H1 (cell line): ENCODE data around the gene TEX264. TPM values are rescaled to one million over a fixed set of nuclear protein-coding genes. Genes with fewer than 3 reads are reported as not detected.

Source experiments
- CTCF ChIA-PET: fragments of 300-600 bp; sonication (Branson Sonifier 250); formaldehyde crosslinking; loops from one replicate; lab custom pipeline; 2021; ENCODE audit not compliant: partially characterized antibody; lab: Charles Lee
- POLR2A ChIA-PET: fragments of 300-600 bp; sonication (Branson Sonifier 250); formaldehyde crosslinking; loops from one replicate; lab custom pipeline; 2021; ENCODE audit warnings: inconsistent platforms; ENCODE audit not compliant: partially characterized antibody; lab: Charles Lee
- DNase-seq, 2 experiments: peaks; one replicate each; pipeline versions ENCODE4 v3.0.0 to v3.0.0-alpha.2; 2010 to 2022; ENCODE audit warnings: low spot score in 2 of 2, low read depth in 1 of 2, mixed read lengths in 1 of 2
- FAIRE-seq: peaks from 2 replicates; lab custom pipeline; 2011; peaks lifted over from hg19 to GRCh38; lab: Jason Lieb, UNC
- H2AFZ ChIP-seq: 2 replicates; pipeline ENCODE4 v1.8.1; 2012; ENCODE audit warnings: low read length, inconsistent platforms
- H2AK5ac ChIP-seq: 2 replicates; pipeline ENCODE4 v1.6.1; 2013; ENCODE audit warnings: low read depth, low read length
- H2BK120ac ChIP-seq: replicated peaks from 2 replicates; pipeline ENCODE3; 2013; ENCODE audit warnings: low read depth, low read length, inconsistent platforms
- H2BK12ac ChIP-seq: 2 replicates; pipeline ENCODE4 v1.6.1; 2013; ENCODE audit warnings: low read depth, low read length
- H2BK15ac ChIP-seq: 2 replicates; pipeline ENCODE4 v1.6.1; 2013; ENCODE audit warnings: low read length
- H2BK20ac ChIP-seq: 2 replicates; pipeline ENCODE4 v1.6.1; 2013; ENCODE audit warnings: low read length
- H2BK5ac ChIP-seq: 2 replicates; pipeline ENCODE4 v1.6.1; 2013; ENCODE audit warnings: low read depth, low read length
- H3K14ac ChIP-seq: 2 replicates; pipeline ENCODE4 v1.6.1; 2013; ENCODE audit warnings: inconsistent platforms; ENCODE audit not compliant: insufficient read length
- H3K18ac ChIP-seq: 2 replicates; pipeline ENCODE4 v1.6.1; 2013; ENCODE audit warnings: low read length; ENCODE audit errors: extremely low read depth
- H3K23ac ChIP-seq: 2 replicates; pipeline ENCODE4 v1.6.1; 2013; ENCODE audit warnings: inconsistent platforms; ENCODE audit not compliant: insufficient read length
- H3K23me2 ChIP-seq: 2 replicates; pipeline ENCODE4 v1.6.1; 2013; ENCODE audit warnings: low read depth, low read length
- H3K27ac ChIP-seq: 2 replicates; pipeline ENCODE4 v1.6.1; 2011; ENCODE audit warnings: low read depth, low read length, inconsistent platforms
- H3K27me3 ChIP-seq, 4 experiments: replicated peaks in 1 of 4; 1 replicate in 1 of 4; 2 replicates in 3 of 4; pipeline versions ENCODE4 v1.6.1 to v1.8.1; 2011 to 2013; ENCODE audit warnings: low read length in 3 of 4, mild to moderate bottlenecking in 3 of 4, inconsistent platforms in 2 of 4, mixed read lengths in 2 of 4, moderate library complexity in 1 of 4; ENCODE audit not compliant: control insufficient read depth in 3 of 4, insufficient read depth in 3 of 4; ENCODE audit errors: extremely low read depth in 1 of 4
- H3K36me3 ChIP-seq, 4 experiments: 2 replicates each; pipeline versions ENCODE4 v1.6.1 to v1.8.1; 2011 to 2013; ENCODE audit warnings: mild to moderate bottlenecking in 4 of 4, low read length in 3 of 4, moderate library complexity in 2 of 4, control low read depth in 1 of 4, inconsistent platforms in 1 of 4; ENCODE audit not compliant: insufficient read depth in 4 of 4, control insufficient read depth in 2 of 4
- H3K4ac ChIP-seq: replicated peaks from 2 replicates; pipeline ENCODE3; 2013; ENCODE audit warnings: low read length, low read depth, mixed read lengths, inconsistent platforms; ENCODE audit not compliant: insufficient read length
- H3K4me1 ChIP-seq, 4 experiments: replicated peaks in 1 of 4; 1 replicate in 1 of 4; 2 replicates in 3 of 4; pipeline versions ENCODE4 v1.6.1 to v1.8.1; 2011 to 2013; ENCODE audit warnings: low read length in 3 of 4, inconsistent platforms in 2 of 4, mixed read lengths in 1 of 4; ENCODE audit not compliant: insufficient read depth in 4 of 4, control insufficient read depth in 3 of 4
- H3K4me2 ChIP-seq, 2 experiments: 2 replicates each; pipeline versions ENCODE4 v1.6.1 to v1.8.1; 2011 to 2013; ENCODE audit warnings: low read depth in 2 of 2, low read length in 2 of 2, control low read depth in 1 of 2, inconsistent platforms in 1 of 2, mild to moderate bottlenecking in 1 of 2; ENCODE audit not compliant: insufficient read depth in 1 of 2
- H3K4me3 ChIP-seq, 4 experiments: fragments of 200-600, 300-600 bp in 1 of 4; sonication (generic), shearing (Covaris generic), sonication (Bioruptor Twin) in 1 of 4; 2 replicates each; pipeline versions ENCODE4 v1.5.1 to v1.8.1; 2011 to 2016; ENCODE audit warnings: low read length in 4 of 4, low read depth in 3 of 4, control low read depth in 2 of 4, inconsistent platforms in 2 of 4, mild to moderate bottlenecking in 2 of 4, mixed read lengths in 1 of 4, moderate library complexity in 1 of 4; ENCODE audit not compliant: insufficient read depth in 2 of 4; ENCODE audit errors: extremely low read depth in 1 of 4
- H3K56ac ChIP-seq: replicated peaks from 2 replicates; pipeline ENCODE3; 2013; ENCODE audit warnings: low read depth, mild to moderate bottlenecking, mixed read lengths, low read length, inconsistent platforms; ENCODE audit not compliant: insufficient read length
- H3K79me1 ChIP-seq: 2 replicates; pipeline ENCODE4 v1.6.1; 2013; ENCODE audit warnings: low read depth, low read length, control low read depth
- H3K79me2 ChIP-seq, 2 experiments: 2 replicates each; pipeline versions ENCODE4 v1.6.1 to v1.8.1; 2012 to 2013; ENCODE audit warnings: low read length in 2 of 2, mild to moderate bottlenecking in 2 of 2, inconsistent platforms in 1 of 2; ENCODE audit not compliant: insufficient read depth in 2 of 2, control insufficient read depth in 1 of 2
- H3K9ac ChIP-seq, 4 experiments: replicated peaks in 1 of 4; 1 replicate in 1 of 4; 2 replicates in 3 of 4; pipeline versions ENCODE4 v1.6.1 to v1.8.1; 2011 to 2013; ENCODE audit warnings: low read depth in 3 of 4, low read length in 3 of 4, control low read depth in 2 of 4, mild to moderate bottlenecking in 2 of 4, moderate library complexity in 2 of 4, inconsistent platforms in 1 of 4; ENCODE audit errors: extremely low read depth in 1 of 4
- H3K9me3 ChIP-seq, 2 experiments: 2 replicates each; pipeline versions ENCODE4 v1.6.1 to v1.8.1; 2012 to 2013; ENCODE audit warnings: mild to moderate bottlenecking in 2 of 2, moderate library complexity in 2 of 2, control low read depth in 1 of 2, inconsistent platforms in 1 of 2, low read depth in 1 of 2, low read length in 1 of 2, mixed read lengths in 1 of 2; ENCODE audit not compliant: insufficient read depth in 2 of 2
- H4K20me1 ChIP-seq, 2 experiments: replicated peaks in 1 of 2; 2 replicates each; pipeline versions ENCODE3 to v1.8.1; 2011 to 2013; ENCODE audit warnings: inconsistent platforms in 2 of 2, low read length in 2 of 2, mild to moderate bottlenecking in 1 of 2; ENCODE audit not compliant: insufficient read depth in 2 of 2, control insufficient read depth in 1 of 2
- H4K5ac ChIP-seq: 2 replicates; pipeline ENCODE4 v1.6.1; 2013; ENCODE audit warnings: low read length, low read depth, mixed read lengths, inconsistent platforms; ENCODE audit not compliant: insufficient read length
- H4K8ac ChIP-seq: 2 replicates; pipeline ENCODE4 v1.8.0; 2013; ENCODE audit warnings: mild to moderate bottlenecking, moderate library complexity, low read length, inconsistent platforms; ENCODE audit not compliant: insufficient read depth; ENCODE audit errors: extremely low read depth
- H4K91ac ChIP-seq: replicated peaks from 2 replicates; pipeline ENCODE3; 2013; ENCODE audit warnings: low read length, mixed read lengths, inconsistent platforms; ENCODE audit not compliant: insufficient read length
- BACH1 ChIP-seq: IDR thresholded peaks from 2 replicates; pipeline ENCODE4 v1.6.1; 2012; ENCODE audit warnings: low read length, improper control_type of control experiment
- CBX5 ChIP-seq: fragments of 300-800, 300-1000 bp; sonication (generic); IDR thresholded peaks from 2 replicates; pipeline ENCODE4 v1.7.1; 2016; ENCODE audit warnings: antibody characterized with exemption, low read length, low read depth
- CBX8 ChIP-seq: fragments of 300-800, 300-1000 bp; sonication (generic); IDR thresholded peaks from 2 replicates; pipeline ENCODE4 v1.7.1; 2016; ENCODE audit warnings: low read depth, low read length, borderline replicate concordance
- CHD2 ChIP-seq: IDR thresholded peaks from 2 replicates; pipeline ENCODE4 v1.6.1; 2012; ENCODE audit warnings: low read length, improper control_type of control experiment
- CTBP2 ChIP-seq: IDR thresholded peaks from 2 replicates; pipeline ENCODE4 v1.7.0; 2011; ENCODE audit warnings: borderline replicate concordance, mild to moderate bottlenecking, moderate library complexity, mixed read lengths, low read length; ENCODE audit not compliant: insufficient read depth, insufficient read length
- KDM4A ChIP-seq: IDR thresholded peaks from one replicate; pipeline ENCODE4 v1.7.1; 2012; ENCODE audit warnings: low read depth, mild to moderate bottlenecking, moderate library complexity, low read length, inconsistent platforms; ENCODE audit not compliant: severe bottlenecking
- NRF1 ChIP-seq: IDR thresholded peaks from 2 replicates; pipeline ENCODE4 v1.6.1; 2011; ENCODE audit warnings: mild to moderate bottlenecking, low read depth, low read length, improper control_type of control experiment
- POLR2AphosphoS5 ChIP-seq: IDR thresholded peaks from 2 replicates; pipeline ENCODE4 v1.6.1; 2011; ENCODE audit warnings: low read depth, low read length
- RNF2 ChIP-seq: fragments of 200-900, 300-1000 bp; sonication (generic); IDR thresholded peaks from 2 replicates; pipeline ENCODE4 v1.7.1; 2016; ENCODE audit warnings: borderline replicate concordance, low read depth, mild to moderate bottlenecking, antibody characterized with exemption, low read length; ENCODE audit not compliant: poor library complexity, severe bottlenecking; ENCODE audit errors: missing control alignments
- TCF12 ChIP-seq: IDR thresholded peaks from 2 replicates; pipeline ENCODE4 v1.6.1; 2011; ENCODE audit warnings: low read depth, mild to moderate bottlenecking, low read length
- WGBS, 2 experiments: shearing (Covaris generic) in 1 of 2; methylation state at CpG; one replicate each; pipeline versions ENCODE4 v1.1.6 to v1.1.7; 2013 to 2015; ENCODE audit warnings: low lambda C conversion rate in 2 of 2, mixed read lengths in 2 of 2, inconsistent platforms in 1 of 2, low coverage in 1 of 2, missing lambda C conversion rate in 1 of 2; ENCODE audit not compliant: insufficient replicate concordance in 2 of 2, insufficient coverage in 1 of 2, insufficient read length in 1 of 2; ENCODE audit errors: extremely low coverage in 1 of 2, missing lambda C conversion rate in 1 of 2; 5-methylcytosine and 5-hydroxymethylcytosine counted together
- polyA plus RNA-seq, 7 experiments: library from polyadenylated mRNA; depleted of rRNA in 3 of 7; stranded (reverse) in 5 of 7; unstranded in 2 of 7; fragments of >200 nt in 5 of 7; fragments of 200-250 nt in 2 of 7; gene quantifications; 1 replicate in 5 of 7; 2 replicates in 1 of 7; 4 replicates in 1 of 7; pipeline versions ENCODE4 v1.2.1 to v1.2.3, GENCODE V29; 2011 to 2013; ENCODE audit warnings: missing spikeins in 2 of 7, mixed read lengths in 2 of 7
- total RNA-seq: library from RNA; stranded (reverse); fragmentation: NEBNext Ultra II Directional; extraction: Animal tissue kit (Norgen Biotek cat#: 25700); gene quantifications from 2 replicates; pipeline ENCODE4 v1.2.1, GENCODE V29; 2021
- TF ChIP-seq, protein P1 (sequence below): IDR thresholded peaks from 2 replicates; pipeline ENCODE4 v1.6.1; 2012; ENCODE audit warnings: inconsistent platforms
- TF ChIP-seq, protein P2 (sequence below): IDR thresholded peaks from 2 replicates; pipeline ENCODE4 v1.6.1; 2012; ENCODE audit warnings: low read length, inconsistent platforms

The TEX264 gene
- total and polyA plus RNA-seq, 2 of the 8 experiments (the other 6 are each of a cell fraction or from before 2014, with no cell fraction given), result 11.2 to 35.6 TPM

DNA sequence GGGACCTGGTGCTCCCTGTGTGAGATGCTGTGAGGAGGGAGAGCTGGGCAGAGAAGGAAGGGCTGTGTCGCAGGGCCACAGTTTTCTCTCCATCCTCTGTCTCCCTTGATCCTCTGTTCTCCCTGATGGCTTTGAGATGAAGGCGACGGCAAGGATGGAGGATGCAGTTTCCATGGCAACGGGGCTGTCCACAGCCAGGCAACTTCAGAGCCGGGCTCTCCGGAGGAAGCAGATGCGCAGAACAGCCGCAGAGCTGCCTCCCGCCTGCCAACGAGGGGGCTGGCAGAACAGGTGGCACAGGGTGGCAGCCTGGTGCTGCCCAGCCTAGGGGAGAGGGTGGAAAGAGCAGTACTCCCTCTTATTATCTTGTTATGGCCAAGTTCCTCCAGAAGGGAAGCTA is 25.9 kb downstream of the TEX264 start:
- H4K5ac ChIP-seq, result no peak overlapping the region
- TF ChIP-seq NRF1 (no peak), CBX5 (no peak), TCF12 (no peak), CHD2 (no peak), CBX8 (no peak), RNF2 (no peak), BACH1 (no peak), KDM4A (no peak), POLR2AphosphoS5 (no peak), CTBP2 (no peak)
- TF ChIP-seq, protein P1, sequence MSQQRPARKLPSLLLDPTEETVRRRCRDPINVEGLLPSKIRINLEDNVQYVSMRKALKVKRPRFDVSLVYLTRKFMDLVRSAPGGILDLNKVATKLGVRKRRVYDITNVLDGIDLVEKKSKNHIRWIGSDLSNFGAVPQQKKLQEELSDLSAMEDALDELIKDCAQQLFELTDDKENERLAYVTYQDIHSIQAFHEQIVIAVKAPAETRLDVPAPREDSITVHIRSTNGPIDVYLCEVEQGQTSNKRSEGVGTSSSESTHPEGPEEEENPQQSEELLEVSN, result no peak
- TF ChIP-seq, protein P2, sequence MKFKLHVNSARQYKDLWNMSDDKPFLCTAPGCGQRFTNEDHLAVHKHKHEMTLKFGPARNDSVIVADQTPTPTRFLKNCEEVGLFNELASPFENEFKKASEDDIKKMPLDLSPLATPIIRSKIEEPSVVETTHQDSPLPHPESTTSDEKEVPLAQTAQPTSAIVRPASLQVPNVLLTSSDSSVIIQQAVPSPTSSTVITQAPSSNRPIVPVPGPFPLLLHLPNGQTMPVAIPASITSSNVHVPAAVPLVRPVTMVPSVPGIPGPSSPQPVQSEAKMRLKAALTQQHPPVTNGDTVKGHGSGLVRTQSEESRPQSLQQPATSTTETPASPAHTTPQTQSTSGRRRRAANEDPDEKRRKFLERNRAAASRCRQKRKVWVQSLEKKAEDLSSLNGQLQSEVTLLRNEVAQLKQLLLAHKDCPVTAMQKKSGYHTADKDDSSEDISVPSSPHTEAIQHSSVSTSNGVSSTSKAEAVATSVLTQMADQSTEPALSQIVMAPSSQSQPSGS, result no peak

More for the DNA sequence above, 25.9 kb downstream of the TEX264 start:
- Histone ChIP-seq H3K27ac (no peak overlapping the region), H2BK5ac (no peak overlapping the region), H3K23ac (no peak overlapping the region), H2AFZ (no peak overlapping the region), H2AK5ac (no peak overlapping the region), H3K4ac (no peak overlapping the region), H2BK12ac (no peak overlapping the region), H3K79me1 (no peaks in the 10 kb centered on the region), H3K23me2 (no peaks in the 10 kb centered on the region), H4K20me1 (no peaks in the 10 kb centered on the region), H2BK120ac (no peak overlapping the region), H3K18ac (no peak overlapping the region), H3K79me2 (no peaks in the 10 kb centered on the region), H4K91ac (no peak overlapping the region), H4K8ac (no peak overlapping the region), H3K9me3 (no peaks in the 10 kb centered on the region), H3K9ac (no peak overlapping the region), H2BK20ac (no peak overlapping the region), H3K4me2 (no peak overlapping the region), H2BK15ac (no peak overlapping the region), H3K36me3 (no peaks in the 10 kb centered on the region; a peak in 1 of 8 replicates), H3K56ac (no peak overlapping the region), H3K27me3 (peaks cover 0 to 1% (median 0%) of the 10 kb centered on the region in 4 experiments; a peak in 1 of 7 replicates), H3K4me3 (no peak overlapping the region), H3K14ac (no peak overlapping the region), H3K4me1 (no peaks in the 10 kb centered on the region)
- 93% methylated on average over 8 of the region's 10 CpGs; no CpG with 5 or more reads in 1 of the 2 experiments for WGBS, 2 experiments
- DNase-seq, result no peak
- FAIRE-seq, result no peak
- CTCF ChIA-PET, result interaction anchor here (2.8 kb wide), 1 partner anchor 15 kb away, joined by 12 read pairs; no protein-coding TSS in a partner anchor
- POLR2A ChIA-PET, result no interaction called here
